ENCODE measurements around the gene C6orf141. TPM values are rescaled to one million over a fixed set of nuclear protein-coding genes. Genes with fewer than 3 reads are reported as not detected.

Gene C6orf141
- total and polyA plus RNA-seq, 10 of the 15 experiments (the other 5 are each of a cell fraction or from before 2014, with no cell fraction given) = 0.05 to 0.19 TPM; not detected in 8

- BruUV-seq (replicated peaks) = no TSS peak
- WGBS (ENCODE audit: insufficient coverage, insufficient replicate concordance, low lambda C conversion rate, missing lambda C conversion rate) = 25% methylated on average over 1 of the region's 1 CpG
- Histone ChIP-seq H4K20me1 (ENCODE audit: control insufficient read depth, insufficient read depth) (no peaks in the 10 kb centered on the region), H3K9me3 (replicated peaks; ENCODE audit: control insufficient read depth, insufficient read depth, low read length) (no peaks in the 10 kb centered on the region), H2AFZ (ENCODE audit: control insufficient read depth, low read depth, low read length) (no peak overlapping the region), H3K27ac (ENCODE audit: control insufficient read depth, insufficient read depth) (no peak overlapping the region), H3K4me3 (no peak overlapping the region), H3K36me3 (ENCODE audit: control insufficient read depth in 2 of 2, insufficient read depth in 2 of 2, low read length in 1 of 2) (no peaks in the 10 kb centered on the region), H3K79me2 (ENCODE audit: control insufficient read depth, insufficient read depth, low read length) (no peaks in the 10 kb centered on the region), H3K4me2 (ENCODE audit: control insufficient read depth, insufficient read depth) (no peak overlapping the region), H3K27me3 (replicated peaks in 1 of 2; ENCODE audit: control insufficient read depth in 2 of 2, insufficient read depth in 2 of 2, low read length in 1 of 2) (no peaks in the 10 kb centered on the region; a peak in 1 of 4 replicates), H3K9ac (ENCODE audit: control insufficient read depth, insufficient read depth, low read length) (no peak overlapping the region), H3K4me1 (ENCODE audit: control insufficient read depth, insufficient read depth, low read length) (no peaks in the 10 kb centered on the region; the same call in none of the 2 replicates)
- ATAC-seq (no peak), FAIRE-seq (no peak), DNase-seq (ENCODE audit: low read depth, low spot score) (no peak)
- RAD21 ChIA-PET (ENCODE audit: unreplicated experiment) = interaction anchor here (0.7 to 1.1 kb wide), 3 partner anchors 21 to 53 kb away, joined by 3 read pairs; no protein-coding TSS in a partner anchor
- CTCF ChIA-PET = interaction anchor here (0.9 to 1.7 kb wide), 4 partner anchors 21 to 296 kb away, joined by 3 to 5 read pairs (median 4); no protein-coding TSS in a partner anchor
- SMC1A ChIA-PET (ENCODE audit: uncharacterized antibody, unreplicated experiment) = interaction anchor here (0.9 to 1.6 kb wide), 3 partner anchors 9 to 43 kb away, joined by 3 to 4 read pairs (median 3); no protein-coding TSS in a partner anchor
- POLR2A ChIA-PET = no interaction called here
- intact Hi-C loops (cut with micrococcal nuclease; ENCODE audit: unreplicated experiment) = no loop called here
- in situ Hi-C loops (cut with MboI) = no loop called here
- TF ChIP-seq NFIC (IDR thresholded peaks at IDR 0.05; ENCODE audit: low read depth, low read length) (no peak), ESRRA (IDR thresholded peaks at IDR 0.05; ENCODE audit: low read length) (no peak), CREB1 (IDR thresholded peaks at IDR 0.05; ENCODE audit: low read depth) (no peak), E4F1 (IDR thresholded peaks at IDR 0.05; ENCODE audit: borderline replicate concordance, partially characterized antibody) (no peak), MLLT1 (IDR thresholded peaks at IDR 0.05) (no peak), ZBED1 (IDR thresholded peaks at IDR 0.05; ENCODE audit: borderline replicate concordance) (no peak), CREM (IDR thresholded peaks at IDR 0.05; ENCODE audit: low read depth) (no peak), SKIL (IDR thresholded peaks at IDR 0.05; ENCODE audit: low read depth, poor library complexity, severe bottlenecking) (no peak)
These were observed 2.9 kb downstream of the C6orf141 start for GRCh38 chr6:49553384-49553783.
